ENCODE results near the gene RHOXF2.
"Not testable (repeated sequence)": the region's sequence is repeated elsewhere in the genome, so short reads cannot be mapped to it uniquely, and the experiment has no call there.

RHOXF2 gene, protein sequence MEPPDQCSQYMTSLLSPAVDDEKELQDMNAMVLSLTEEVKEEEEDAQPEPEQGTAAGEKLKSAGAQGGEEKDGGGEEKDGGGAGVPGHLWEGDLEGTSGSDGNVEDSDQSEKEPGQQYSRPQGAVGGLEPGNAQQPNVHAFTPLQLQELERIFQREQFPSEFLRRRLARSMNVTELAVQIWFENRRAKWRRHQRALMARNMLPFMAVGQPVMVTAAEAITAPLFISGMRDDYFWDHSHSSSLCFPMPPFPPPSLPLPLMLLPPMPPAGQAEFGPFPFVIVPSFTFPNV
- total RNA-seq, result 0 to 0.11 (median 0) reads per million in 17 experiments

DNA sequence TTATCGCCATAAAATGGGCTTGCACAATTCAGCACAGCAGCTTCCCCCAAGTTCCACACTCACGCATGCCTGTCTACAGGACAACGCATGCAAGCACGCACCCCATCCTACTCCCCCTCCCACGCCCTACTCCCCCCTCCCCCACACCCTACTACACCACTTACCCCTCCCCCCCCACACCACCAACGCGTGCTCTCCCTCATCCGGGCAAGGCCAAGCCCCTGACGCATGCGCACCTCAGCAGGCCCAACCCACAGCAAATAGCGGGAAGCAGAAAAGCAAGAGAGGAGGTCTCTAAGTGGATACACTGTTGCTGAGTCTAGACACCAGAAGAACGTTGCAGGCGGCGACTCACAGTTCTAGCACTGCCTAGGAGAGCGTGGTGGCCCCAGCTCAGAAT lies at the start of gene RHOXF2:
Gene RHOXF2 (plus strand): TSS at position 301 of the 400 bp plus-strand sequence. CDS start 138 bp downstream, outside the sequence.
- DNase-seq, result not testable (repeated sequence)

DNA sequence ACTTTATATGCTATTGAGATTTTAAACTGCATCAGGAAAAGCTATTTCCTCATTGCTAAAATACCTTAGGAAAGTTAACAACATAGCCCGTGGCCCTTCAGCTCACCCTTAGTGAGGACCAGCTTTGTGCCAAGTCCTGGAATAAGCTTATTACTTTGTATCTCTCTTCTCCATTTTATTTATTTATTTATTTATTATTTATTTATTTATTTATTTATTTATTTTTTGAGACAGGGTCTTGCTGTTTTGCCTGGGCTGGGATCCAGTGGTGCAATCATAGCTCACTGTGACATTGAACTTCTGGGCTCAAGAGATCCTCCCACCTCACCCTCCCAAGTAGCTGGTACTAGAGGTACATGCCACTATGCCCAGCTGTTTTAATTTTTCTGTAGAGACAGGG lies 49.0 kb upstream of the RHOXF2 start:
- no peak for DNase-seq

DNA sequence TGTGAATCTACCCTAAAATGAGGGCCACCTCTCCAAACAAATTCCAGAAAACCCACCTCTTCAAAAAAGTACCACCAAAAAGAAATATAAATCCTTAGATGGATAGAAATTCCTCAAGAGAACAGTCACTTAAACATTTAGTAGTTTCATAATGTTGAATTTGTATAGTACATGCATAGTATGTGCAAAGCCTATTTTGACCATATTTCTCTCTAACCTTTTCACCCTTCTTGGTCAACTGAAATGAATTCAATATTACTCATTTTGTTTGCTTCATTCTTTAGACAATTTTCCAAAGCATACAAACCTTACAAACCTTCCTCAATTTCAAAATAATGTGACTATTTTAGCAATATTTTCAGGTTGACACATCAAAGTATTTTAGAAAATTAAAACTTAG lies 46.8 kb upstream of the RHOXF2 start:
- DNase-seq, result no peak

DNA sequence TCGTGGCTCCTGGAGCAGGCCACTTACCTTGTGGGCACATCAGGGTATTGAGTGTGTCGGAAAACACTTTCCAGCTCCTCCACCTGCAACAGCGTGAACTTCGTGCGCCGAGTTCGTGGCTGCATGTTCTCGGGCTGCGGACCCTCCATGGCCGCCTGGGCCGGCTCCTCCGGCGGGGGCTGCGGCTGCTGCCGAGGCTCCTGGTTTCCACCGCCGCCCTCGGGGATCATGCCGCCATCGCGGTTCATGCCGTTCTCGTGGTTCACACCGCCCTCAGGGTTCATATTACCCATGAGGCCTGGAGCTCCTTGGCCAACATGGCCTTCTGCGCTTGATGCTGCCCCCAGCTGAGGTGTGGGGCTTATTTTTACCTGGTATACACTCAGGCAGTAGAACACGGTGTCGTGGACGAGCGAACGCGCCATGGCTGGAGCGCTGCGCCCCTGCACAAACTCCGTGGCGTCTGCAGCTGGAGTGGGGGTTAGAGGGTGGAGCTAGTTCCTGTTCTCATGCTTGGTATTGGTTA lies 42.9 kb upstream of the RHOXF2 start, which contains the start of gene RHOXF1:
Gene RHOXF1 (minus strand): TSS at position 476 of the 526 bp plus-strand sequence. CDS start 51 bp downstream, at position 425.
- DNase-seq, result no peak

DNA sequence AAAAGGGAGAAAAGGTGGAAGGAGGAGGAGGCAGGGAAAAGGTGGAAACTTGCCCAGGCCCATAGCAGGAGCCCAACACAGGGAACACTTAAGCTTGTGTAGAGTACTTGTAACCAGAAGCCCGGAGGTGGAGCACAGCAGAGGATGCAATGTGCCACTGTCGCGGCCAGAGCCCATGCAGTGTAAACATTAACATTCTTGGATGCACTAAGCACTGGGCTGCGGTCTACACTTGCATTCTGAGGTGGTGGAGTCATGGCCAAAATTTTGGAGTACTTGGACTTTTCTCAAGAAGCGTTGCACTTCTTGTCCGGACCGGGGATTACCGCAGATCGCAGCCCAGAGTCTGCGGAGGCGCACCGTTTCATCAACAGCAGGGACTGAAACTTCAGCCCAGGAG lies 38.2 kb upstream of the RHOXF2 start:
- no peak for DNase-seq

DNA sequence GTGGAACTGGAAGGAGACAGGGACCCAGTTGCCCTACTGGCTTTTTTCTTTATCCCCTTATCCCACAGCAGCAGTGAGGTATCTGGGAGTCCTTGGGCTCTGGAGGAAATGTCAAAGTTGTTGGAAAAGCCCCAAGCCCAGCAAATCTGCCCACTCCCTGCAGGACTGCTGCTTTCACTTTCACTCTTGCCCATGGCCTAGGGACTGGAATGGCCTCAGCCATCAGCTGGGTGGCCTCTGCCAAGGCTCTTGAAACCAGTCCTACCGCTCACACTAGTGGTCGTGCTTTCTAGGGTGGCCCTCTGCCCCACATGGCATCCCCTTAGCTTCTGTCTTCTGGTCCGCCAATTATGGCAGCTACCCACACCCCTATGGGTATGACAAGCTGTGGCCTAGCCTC lies 33.0 kb upstream of the RHOXF2 start:
- peak in 2 of 4 experiments; percentile 6 to 8 for DNase-seq

DNA sequence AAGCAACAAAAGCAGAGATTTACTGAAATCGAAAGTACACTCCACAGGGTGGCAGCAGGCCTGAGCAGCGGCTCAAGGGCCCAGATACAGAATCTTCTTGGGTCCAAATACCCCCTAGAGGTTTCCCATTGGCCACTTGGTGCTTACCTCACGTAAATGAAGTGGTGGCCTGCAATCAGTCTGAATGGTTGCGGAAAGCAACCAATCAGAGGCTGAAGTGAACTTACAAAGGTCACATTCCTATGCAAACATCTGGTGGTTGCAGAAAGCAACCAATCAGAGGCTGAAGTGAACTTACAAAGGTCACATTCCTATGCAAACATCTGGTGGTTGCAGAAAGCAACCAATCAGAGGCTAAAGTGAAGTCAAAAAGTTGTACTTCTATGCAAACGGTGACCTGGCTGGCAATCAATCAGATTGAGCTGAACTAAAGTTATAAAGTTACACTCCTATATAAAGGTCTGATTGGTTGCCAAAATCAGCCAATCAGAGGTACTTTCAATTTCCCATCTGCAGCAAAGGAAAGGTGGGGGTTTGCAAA lies 30.0 kb upstream of the RHOXF2 start:
- DNase-seq, result not testable (repeated sequence)

DNA sequence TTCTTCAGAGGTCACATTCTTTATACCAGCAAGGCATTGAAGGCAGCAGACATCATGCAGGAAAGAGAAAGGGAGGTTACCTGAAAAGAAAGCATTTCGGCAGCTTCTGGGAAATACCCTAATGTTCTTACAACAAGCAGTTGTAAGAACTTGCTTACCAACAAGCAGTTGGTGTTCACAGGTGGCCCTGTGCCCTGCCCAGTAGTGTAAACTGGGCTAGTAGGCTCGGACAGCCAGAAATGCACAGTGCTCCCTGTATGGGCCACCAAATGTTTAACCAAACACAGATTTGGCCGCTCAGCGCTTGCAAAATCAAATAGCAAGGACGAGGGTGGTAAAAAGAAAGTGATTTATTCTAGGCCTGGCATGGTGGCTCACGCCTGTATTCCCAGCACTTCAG lies 22.3 kb upstream of the RHOXF2 start:
- DNase-seq, result no peak

DNA sequence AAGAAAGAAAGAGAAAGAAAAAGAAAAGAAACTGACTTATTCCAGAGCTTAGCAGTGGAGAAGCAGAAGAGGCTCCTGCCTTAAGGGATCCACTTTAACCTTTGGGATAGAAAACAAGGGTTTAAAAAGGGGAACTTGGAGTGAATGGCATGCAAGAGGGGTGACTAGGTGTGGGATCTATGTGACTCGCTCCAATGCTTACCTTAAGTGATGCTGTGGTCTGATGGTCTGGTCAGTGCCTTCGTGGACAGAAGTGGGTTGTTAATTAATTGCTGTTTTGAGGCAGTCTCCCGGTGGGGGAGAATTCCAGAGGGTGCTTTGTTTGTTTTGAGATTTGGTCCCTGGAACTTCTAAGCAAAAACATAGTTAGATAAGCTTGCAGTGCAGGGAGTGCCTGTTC lies 21.6 kb upstream of the RHOXF2 start:
- DNase-seq, result no peak

DNA sequence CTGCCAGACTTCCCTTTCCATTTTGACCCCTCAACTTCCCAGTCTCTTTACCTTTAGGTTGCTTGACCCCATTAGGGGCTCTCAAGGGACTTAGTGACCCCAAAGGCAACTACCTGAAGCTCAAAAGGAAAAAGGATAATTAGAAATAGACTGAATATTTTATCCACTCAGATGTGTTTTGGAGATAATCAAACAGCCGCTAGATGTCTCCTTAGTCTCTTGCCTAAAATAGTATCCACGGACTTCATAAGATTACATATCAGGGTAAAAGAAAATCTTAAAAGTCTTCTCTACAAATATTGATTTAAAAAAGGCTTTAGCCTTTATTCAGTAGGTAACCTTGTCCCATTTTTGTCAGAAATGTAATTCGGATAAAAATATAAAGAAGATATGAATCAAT lies 21.0 kb upstream of the RHOXF2 start:
- no peak for DNase-seq

DNA sequence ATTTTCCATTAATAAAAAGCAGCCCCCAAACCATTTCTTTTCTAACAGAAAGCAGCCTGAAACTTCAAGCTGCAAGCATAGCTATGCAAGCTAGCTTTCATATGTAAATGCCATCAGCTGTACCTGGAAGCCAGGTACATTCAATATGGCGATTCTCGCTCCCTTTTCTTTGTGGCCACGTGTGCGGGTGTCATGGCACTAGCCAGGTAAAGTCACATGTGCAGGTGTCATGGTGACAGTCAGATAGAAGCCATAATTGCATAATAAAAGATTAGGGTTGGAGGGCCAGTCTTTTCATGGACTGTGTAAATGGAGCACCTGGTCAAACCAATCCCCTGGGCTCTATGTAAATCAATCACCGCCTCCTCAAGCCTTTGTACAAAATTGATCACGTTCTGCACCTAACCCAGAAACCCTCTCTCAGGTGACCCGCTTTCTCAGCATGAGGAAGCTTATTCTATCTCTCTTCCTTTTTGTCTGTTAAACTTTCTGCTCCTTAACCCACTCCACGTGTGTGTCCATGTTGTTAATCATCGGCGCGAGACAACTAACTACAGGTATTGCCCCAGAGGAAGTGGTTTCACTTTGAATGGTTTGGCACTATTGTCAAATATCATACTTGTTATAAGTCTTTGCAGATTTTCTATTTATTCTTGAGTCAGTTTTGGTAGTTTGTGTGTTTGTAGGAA lies 18.0 kb upstream of the RHOXF2 start:
- DNase-seq, result no peak

DNA sequence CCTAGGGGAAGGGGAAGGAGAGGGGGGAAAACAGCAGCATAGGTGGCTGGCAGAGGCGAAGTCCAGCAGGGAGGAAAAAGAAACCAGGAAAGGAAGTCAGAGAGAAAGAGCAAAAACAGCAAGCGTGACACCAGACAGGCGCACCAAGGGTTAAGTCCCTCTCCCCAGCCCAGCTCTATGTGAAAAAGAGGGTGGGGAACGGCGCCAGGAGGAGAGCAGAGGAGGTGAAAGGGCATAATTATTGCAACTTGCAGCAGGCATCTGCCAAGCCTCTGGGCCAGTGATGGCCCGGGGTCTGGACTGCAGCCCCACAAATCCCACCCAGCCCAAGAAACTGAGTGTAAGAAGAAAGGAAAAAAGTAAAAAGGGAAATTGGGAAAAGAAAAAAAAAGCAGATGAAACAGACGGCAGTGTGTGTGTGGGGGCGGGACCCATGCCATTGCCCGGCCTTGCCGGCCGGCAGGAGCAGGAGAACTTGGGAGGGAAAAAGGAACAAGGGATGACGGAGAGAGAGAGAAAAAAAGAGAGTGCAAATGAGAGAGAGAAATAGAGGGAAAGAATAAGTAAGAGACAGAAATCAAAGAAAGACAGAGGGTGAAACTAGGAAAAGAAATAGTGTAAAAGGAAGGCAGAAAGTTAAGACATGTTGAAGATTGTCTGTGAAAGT lies 14.1 kb upstream of the RHOXF2 start:
- peak in 1 of 4 experiments; percentile 4 for DNase-seq

DNA sequence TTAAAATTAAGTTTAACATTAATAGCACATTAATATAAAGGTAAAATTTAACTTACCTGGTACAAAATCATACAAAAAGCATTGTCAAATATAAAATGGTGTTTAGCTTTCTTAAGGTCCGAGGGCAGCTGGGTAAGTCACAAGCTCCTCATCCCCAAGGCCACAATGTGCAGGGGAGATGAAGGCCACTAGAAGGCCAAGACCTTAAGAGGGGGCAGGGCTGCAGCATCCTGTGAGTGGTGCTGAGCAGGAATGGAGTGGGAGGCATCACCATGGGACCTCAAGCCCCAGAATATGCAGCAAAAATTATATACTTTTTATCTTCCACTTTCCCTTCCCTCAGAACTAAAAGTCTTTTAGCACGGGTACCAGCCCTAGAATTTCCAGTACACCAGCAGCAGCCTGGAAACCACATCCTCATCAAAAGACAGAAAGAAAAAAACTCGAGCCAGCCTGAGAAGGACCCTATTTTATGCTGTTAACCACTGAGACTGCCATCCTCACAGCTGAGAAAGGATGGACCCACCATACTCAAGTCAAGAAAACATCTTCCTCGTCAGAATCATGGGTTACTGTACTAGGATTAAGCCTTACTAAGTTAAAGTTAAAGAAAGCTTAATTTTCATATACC lies 13.0 kb upstream of the RHOXF2 start:
- no peak for DNase-seq

DNA sequence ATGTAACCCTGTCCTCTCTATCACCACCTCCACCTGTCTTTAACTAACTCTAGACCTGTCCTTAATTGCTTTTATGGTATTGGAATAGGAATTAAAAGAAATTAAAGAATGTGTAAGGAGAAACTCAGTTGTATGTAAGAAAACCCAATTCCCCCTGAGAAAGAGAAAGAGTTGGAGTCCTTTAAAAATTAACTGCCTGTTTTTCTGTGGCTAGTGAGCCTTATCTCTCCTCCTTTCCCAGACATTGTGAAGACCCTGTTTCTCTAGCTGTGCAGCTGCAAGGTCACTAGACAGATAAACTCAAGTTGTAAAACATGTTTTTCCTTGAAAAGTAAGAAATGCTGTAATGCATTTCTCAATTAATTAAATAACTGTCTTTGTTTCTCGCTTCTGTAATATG lies 12.1 kb upstream of the RHOXF2 start:
- not testable (repeated sequence) for DNase-seq

DNA sequence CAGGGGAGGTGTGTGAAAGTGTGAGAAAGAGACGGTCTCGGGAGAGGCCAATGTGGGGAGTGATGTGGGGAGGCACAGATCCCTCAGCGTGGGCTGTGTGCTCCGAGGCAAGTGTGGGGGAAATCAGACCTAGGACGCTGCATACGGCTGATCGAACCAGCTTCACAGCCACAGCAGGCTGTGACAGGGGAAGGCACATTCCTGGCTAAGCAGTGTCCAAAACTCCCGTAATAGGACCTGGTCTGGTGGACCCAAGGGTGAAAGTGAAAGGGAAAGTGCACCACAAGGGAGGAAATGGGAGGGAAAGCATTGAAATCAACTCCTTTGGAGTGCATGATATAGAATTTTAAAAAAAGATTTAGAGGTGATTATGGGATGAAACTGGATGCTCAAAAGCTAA lies 10.9 kb upstream of the RHOXF2 start:
- no peak for DNase-seq

DNA sequence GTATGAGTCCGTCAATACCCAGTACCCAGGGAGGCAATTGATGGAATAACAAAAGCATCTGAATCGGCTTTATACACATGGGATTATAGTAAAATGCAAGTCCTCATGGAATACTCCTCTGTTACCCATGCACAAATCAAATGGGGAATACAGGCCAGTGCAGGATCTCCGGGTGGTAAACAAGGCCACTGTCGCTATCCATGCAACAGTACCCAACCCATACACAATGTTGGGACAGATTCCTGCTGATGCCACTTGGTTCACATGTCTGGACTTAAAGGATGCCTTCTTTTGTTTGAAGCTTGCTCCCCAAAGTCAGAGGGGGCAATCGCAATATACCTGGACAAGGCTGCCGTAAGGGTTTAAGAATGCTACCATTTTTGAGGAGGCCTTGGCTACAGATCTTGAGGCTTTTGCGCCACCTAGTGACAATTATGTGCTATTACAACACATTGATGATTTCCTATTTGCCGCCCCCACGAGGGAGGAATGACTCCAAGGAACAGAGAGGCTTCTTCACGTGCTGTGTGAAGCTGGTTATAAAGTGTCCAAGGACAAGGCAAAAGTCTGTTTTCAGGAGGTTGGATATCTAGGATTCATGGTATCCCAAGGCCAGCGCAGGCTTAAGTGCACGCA lies 8.2 kb upstream of the RHOXF2 start:
- DNase-seq, result not testable (repeated sequence)

DNA sequence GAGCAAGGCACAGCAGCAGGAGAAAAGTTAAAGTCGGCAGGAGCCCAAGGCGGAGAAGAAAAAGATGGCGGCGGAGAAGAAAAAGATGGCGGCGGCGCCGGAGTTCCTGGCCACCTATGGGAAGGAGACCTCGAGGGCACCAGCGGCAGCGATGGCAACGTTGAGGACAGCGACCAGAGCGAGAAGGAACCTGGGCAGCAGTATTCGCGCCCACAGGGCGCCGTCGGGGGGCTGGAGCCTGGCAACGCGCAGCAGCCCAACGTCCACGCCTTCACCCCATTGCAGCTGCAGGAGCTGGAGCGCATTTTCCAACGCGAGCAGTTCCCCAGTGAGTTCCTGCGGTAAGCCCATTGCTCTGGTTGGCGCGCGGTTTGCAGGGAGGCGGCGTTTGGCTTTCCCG lies 673 bp downstream of the RHOXF2 start:
- DNase-seq, result not testable (repeated sequence)

DNA sequence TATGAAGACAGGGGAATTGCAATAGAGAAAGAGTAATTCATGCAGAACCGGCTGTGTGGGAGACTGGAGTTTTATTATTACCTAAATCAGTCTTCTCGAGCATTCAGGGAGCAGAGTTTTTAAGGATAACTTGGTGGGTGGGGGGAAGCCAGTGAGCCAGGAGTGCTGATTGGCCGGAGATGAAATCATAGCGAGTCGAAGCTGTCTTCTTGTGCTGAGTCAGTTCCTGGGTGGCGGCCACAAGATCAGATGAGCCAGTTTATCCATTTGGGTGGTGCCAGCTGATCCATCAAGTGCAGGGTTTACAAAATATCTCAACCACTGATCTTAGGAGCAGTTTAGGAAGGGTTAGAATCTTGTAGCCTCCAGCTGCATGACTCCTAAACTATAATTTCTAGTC lies 34.8 kb downstream of the RHOXF2 start:
- DNase-seq, result not testable (repeated sequence)

DNA sequence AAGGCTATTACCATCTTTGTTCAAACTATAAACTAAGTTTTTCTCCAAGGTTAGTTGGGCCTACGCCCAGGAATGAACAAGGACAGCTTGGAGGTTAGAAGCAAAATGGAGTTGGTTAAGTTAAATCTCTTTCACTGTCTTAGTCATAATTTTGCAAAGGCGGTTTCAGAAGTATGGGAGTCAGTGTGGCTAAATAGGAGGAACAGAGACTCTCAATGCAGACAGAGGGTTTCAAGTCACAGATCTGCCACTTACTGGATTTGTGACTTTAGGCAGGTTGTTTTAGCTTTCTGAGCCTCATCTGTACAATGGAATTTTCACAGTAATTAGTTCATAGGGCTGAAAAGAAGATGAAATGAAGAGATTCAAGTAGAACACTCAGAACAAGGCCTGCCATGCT lies 35.3 kb downstream of the RHOXF2 start:
- not testable (repeated sequence) for DNase-seq

DNA sequence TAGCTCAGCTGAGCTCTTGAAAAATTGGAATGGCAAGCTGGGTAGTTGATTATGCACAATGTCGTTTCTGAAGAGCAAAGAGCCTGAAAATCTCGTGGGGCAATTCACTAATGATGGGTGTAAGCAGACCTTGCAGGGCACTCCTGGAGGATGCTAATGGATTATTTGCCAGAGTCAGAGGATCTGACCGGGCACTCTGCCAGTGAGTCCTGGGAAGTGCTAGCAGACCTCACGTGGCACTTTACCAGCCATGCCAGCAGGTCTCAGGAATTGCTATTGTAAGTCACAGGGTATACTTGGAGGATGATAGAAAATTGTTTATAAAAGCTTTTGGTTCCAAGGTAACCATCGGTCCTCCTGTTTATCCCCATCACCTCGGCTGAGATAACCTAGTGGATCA lies 37.4 kb downstream of the RHOXF2 start:
- not testable (repeated sequence) for DNase-seq

DNA sequence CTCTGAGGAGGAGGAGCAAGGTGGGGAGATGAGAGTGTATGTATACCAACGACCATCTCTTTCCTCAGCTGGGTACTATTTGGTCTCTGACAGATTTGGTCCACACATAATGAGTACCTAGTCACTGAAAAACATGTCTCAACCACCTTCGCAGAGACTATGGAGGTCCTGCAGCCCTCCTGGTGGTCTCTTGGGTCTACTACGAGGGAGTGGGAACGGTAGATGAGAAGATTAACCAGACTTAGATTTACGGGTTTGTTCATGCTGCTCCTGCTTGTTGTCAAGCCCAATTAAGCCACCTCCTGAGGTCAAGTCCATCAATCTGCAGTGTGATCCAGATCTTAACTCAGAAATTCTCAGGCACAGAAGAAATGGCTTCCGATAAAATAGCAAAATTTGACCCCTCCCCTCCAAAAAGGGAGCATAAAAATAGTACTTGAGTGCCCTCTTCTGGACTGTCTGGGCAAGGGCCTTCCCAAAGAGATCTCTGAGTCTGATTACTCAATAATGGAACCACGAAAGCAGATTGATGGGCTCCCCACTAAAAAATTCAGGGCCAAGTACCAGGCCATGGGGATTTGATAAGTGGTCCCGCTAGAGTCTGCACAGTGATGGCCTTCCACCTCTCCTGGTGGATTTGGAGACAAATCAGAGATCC lies 38.3 kb downstream of the RHOXF2 start:
- DNase-seq, result not testable (repeated sequence)

All from suppressor macrophage (primary cell).